ENCODE measurements around the gene METTL2B.
"Not testable (repeated sequence)": the region's sequence is repeated elsewhere in the genome, so short reads cannot be mapped to it uniquely, and the experiment has no call there.

The METTL2B gene

DNA sequence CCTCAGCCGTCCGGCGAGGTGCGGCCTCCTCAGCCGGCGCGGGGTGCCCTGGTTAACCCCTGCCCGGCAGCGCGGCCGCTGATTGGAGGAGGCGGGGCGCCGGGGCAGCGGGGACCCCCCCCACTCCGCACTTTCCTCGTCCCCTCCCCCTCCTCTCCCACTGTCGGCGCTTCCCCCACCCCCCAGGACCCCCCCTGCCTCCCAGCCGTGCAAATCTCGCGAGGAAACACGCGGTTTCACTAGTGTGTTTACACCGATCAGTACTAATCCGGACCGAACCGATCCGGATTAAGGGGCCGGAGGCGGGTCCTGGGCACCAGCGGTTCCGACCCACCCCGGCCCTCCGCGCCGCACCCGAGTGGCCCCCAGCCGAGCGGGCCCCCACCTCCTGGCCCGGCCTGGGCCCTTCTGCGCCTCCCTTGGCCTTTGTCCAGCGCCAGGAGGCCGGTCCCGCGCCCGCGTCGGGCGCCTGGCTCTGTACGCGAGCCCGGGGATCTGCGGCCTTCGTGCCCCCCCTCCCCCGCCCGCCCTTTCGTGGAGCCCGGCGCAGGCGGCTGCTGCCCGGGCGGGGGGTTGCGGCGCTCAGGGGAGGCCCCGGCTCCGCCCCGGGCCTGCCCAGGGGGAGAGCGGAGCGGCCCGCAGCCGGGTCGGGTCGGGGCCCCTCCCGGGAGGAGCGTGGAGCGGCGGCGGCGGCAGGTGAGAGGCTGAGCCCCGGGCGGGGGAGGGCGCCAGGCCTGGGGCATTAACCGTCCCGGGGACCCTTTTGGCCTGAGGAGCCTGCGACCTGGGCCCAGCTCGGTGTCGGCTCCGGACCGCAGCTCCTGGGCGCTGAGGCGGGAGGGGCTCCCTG lies 54.8 kb downstream of the METTL2B start:
- H3K27me3 Mint-ChIP-seq, H3K36me3 Mint-ChIP-seq, H3K9me3 Mint-ChIP-seq: not testable (repeated sequence)
- Mint-ChIP-seq H3K4me3 (peak overlapping the region; percentile 79), H3K27ac (peak overlapping the region; percentile 86), H3K4me1 (peaks cover 39% of the 10 kb centered on the region)
- ATAC-seq: peak; percentile 89

DNA sequence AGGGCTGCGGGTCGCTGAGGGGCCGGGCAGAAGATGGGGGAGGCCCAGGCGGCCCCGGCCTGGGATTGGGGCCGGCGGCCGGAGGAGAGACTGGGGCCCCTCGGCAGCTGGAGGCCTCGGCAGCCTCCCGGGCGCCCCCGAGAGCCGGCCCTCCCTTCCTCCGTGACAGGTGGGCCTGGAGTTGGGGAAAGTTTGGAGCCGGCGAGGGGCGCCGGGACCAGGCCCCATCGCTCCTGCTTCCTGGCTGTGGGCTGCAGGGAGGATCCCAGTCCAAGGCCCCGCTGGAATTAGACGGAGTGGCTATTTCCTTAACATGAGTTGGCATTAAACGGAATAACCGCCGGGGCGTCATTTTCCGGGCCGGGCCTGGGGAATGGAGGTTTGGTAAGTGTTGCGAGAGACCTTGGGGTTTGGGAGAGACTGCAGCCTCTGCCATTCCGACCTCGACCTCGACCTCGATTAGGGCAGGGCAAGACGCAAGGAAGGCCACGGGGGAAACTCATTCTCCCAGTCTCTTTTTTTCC lies 55.5 kb downstream of the METTL2B start:
- ATAC-seq, H3K27me3 Mint-ChIP-seq, H3K9me3 Mint-ChIP-seq, H3K36me3 Mint-ChIP-seq: not testable (repeated sequence)
- Mint-ChIP-seq H3K27ac (peak overlapping the region; percentile 86), H3K4me1 (peaks cover 40% of the 10 kb centered on the region), H3K4me3 (peak overlapping the region; percentile 79)

GRCh38 chr7:128532956-128533355 lies 56.4 kb downstream of the METTL2B start:
- Mint-ChIP-seq H3K4me3 (peak overlapping the region; percentile 79), H3K4me1 (peaks cover 44% of the 10 kb centered on the region), H3K27ac (peak overlapping the region; percentile 86)
- H3K9me3 Mint-ChIP-seq, H3K27me3 Mint-ChIP-seq, ATAC-seq, H3K36me3 Mint-ChIP-seq: not testable (repeated sequence)

- H3K27ac Mint-ChIP-seq, ATAC-seq: not testable (repeated sequence)
- peaks cover 34% of the 10 kb centered on the region for H3K4me1 Mint-ChIP-seq
Measured at GRCh38 chr7:128537410-128537809, 60.9 kb downstream of the METTL2B start.

GRCh38 chr7:128542530-128542929 lies 66.0 kb downstream of the METTL2B start:
- not testable (repeated sequence) for H3K27me3 Mint-ChIP-seq, ATAC-seq, H3K9me3 Mint-ChIP-seq, H3K4me3 Mint-ChIP-seq
- peaks cover 13% of the 10 kb centered on the region for H3K4me1 Mint-ChIP-seq
- peaks cover 26% of the 10 kb centered on the region for H3K36me3 Mint-ChIP-seq
- H3K27ac Mint-ChIP-seq: peak overlapping the region; percentile 45

More at GRCh38 chr7:128537410-128537809, 60.9 kb downstream of the METTL2B start:
- H3K9me3 Mint-ChIP-seq, H3K4me3 Mint-ChIP-seq, H3K27me3 Mint-ChIP-seq: not testable (repeated sequence)
- peaks cover 18% of the 10 kb centered on the region for H3K36me3 Mint-ChIP-seq

DNA sequence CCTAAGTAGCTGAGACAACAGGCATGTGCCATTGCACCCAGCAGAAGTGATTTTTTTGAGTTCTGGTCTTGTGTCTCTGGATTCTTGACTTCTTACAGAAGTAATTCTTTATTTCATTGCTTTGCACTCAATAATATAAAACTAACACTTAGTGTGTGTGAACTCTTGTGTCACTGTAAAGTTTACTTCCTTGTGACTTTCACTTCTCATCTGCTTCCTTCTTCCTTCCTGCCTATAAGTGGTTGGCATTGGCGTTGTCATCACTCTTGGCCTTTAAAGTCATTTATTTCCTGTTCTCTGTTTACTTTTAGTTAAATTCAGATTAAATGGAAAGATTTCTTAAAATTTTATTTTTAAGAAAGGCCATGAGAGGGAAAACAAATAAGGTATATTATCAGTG lies 66.8 kb downstream of the METTL2B start:
- H3K9me3 Mint-ChIP-seq, H3K27ac Mint-ChIP-seq, ATAC-seq, H3K4me3 Mint-ChIP-seq, H3K27me3 Mint-ChIP-seq: not testable (repeated sequence)
- peaks cover 26% of the 10 kb centered on the region for H3K36me3 Mint-ChIP-seq
- H3K4me1 Mint-ChIP-seq: peaks cover 13% of the 10 kb centered on the region

DNA sequence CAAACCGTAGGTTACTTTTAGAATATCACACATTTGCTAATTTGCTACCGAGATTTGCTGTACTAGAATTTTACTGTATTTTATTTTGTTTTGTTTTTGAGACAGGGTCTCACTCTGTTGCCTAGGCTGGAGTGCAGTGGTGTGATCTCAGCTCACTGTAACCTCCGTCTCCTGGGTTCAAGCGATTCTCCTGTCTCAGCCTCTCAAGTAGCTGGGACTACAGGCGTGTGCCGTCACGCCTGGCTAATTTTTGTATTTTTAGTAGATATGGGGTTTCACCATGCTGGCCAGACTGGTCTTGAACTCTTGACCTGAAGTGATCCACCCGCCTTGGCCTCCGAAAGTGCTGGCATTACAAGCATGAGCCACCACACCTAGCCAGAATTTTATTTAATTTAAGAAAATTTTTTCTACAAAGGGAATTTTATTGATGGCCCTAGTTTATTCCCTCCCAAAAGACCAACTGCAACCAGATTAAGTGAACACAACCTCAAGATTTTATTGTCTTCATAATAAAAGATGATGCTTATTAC lies 69.8 kb downstream of the METTL2B start:
- not testable (repeated sequence) for H3K4me3 Mint-ChIP-seq
- Mint-ChIP-seq H3K4me1 (peaks cover 18% of the 10 kb centered on the region), H3K36me3 (peaks cover 23% of the 10 kb centered on the region)

GRCh38 chr7:128550920-128551319 lies 74.4 kb downstream of the METTL2B start:
- Mint-ChIP-seq H3K4me1 (peaks cover 11% of the 10 kb centered on the region), H3K36me3 (peaks cover 7% of the 10 kb centered on the region), H3K9me3 (no peaks in the 10 kb centered on the region), H3K27ac (no peak overlapping the region), H3K27me3 (no peaks in the 10 kb centered on the region), H3K4me3 (no peak overlapping the region)
- ATAC-seq: no peak

More for the DNA sequence above, 69.8 kb downstream of the METTL2B start:
- not testable (repeated sequence) for ATAC-seq, H3K27me3 Mint-ChIP-seq, H3K9me3 Mint-ChIP-seq, H3K27ac Mint-ChIP-seq

- H3K27me3 Mint-ChIP-seq, H3K4me3 Mint-ChIP-seq, H3K9me3 Mint-ChIP-seq, H3K36me3 Mint-ChIP-seq, H3K4me1 Mint-ChIP-seq, ATAC-seq, H3K27ac Mint-ChIP-seq: not testable (repeated sequence)
Measured at GRCh38 chr7:128554394-128554793, 77.8 kb downstream of the METTL2B start.

Data from stimulated activated memory B cell treated with anti-CD40 and anti-IgM and Interleukin-4, amounts not matched to agents 10 μg/mL and 1 μg/mL and 100 μg/mL, for 72 hours (primary cell).